ENCODE results near the gene SCGB1D1.
A peak's percentile ranks its signal among the peaks of the same experiment; 100 is the strongest.

Gene SCGB1D1, protein sequence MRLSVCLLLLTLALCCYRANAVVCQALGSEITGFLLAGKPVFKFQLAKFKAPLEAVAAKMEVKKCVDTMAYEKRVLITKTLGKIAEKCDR

DNA sequence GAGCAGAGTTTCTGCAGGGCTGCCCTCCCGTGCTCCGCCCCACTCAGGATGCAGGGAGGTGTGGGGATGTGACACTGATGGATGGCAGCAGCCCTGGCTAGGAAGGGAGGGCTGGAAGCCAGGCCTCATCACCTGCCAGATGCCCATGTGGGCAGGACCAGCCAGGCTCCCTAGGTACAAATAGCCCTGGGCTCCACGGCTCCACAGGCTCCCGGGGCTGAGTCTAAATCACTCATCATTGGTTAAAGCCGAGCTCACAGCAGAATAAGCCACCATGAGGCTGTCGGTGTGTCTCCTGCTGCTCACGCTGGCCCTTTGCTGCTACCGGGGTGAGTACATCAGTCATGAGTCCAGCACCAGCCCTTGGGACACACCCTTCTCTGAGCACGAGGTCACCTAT, at the start of gene SCGB1D1:
TSS of gene SCGB1D1 (plus strand) at position 206 of the 400 bp plus-strand sequence. CDS start at position 275, 69 bp downstream.
- no peak for DNase-seq (ENCODE audit: low spot score)

DNA sequence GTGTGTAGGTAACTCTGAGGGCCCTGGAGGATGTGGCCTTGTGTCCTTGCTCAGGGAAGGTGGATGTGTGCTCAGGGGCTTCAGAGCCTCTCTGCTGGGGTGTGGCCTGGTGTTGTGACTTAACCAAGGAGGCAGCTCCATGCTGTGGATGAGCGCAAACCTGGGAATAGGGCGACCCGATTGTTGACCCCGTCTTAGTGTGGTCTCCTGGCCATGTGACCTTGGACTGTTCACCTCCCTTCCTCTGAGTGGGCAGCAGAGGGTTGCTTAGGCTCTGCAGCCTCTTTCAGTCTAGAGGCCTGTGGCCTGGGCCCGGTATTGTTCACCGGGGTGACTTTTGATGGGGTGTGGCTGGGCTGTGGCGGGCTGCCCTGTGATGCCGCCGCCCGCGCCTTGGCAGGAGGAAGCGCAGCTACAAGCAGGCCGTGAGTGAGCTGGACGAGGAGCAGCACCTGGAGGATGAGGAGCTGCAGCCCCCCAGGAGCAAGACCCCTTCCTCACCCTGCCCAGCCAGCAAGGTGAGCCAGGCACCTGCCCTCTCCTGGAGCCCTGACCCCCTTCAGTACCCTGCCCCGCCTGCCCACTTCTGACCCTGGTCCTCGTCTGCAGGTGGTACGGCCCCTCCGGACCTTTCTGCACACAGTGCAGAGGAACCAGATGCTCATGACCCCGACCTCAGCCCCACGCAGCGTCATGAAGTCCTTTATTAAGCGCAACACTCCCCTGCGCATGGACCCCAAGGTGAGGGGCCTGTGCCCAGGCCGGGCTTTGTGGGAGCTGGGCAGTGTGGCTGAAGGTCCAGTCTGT, 49.5 kb upstream of the SCGB1D1 start:
- peak; percentile 18 for DNase-seq (ENCODE audit: low spot score)

DNA sequence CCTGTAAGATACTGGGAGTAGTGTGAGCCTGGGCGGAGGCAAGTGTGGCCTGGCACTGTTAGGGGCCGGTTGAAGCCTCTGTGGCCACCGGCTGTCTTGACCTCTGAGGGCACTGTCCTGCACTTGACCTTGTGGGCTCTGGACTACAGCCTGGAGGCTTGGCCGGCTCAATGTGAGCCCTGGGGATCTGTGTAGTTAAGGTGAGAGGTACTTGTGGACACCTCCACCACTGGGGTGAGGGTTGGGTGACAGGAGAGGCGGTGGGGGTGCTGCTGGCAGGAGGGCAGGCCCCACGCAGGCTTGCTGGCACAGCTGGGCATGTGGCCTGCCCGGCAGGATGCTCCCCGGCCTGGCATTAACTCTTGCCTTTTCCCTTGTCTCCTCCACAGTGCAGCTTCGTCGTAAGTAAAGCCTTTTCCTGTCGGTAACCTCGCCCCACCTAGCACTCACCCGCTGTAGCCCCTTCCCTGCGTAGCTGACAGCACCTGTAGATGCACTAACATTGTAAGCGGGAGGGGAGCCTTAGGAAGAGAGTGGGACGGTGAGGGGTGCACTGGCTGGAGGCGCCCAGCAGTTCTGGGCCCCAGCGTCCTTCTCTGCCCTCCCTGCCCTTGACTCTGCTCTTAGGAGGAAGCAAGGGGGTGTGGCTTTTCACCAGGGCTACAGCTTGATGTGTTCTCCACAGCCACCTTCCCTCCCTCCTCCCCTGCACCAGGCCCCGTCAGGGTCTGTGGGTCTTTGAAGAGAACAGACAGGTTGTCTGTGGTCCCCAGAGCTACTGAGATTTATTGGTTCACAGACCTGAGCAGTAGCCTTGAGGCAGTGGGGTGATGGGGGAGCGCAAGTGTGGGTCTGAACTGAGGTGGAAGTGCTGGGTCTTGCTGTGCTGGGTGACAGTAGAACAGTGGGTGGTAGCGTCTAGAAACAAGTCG, 48.6 kb upstream of the SCGB1D1 start:
- peak; percentile 12 for DNase-seq (ENCODE audit: low spot score)

DNA sequence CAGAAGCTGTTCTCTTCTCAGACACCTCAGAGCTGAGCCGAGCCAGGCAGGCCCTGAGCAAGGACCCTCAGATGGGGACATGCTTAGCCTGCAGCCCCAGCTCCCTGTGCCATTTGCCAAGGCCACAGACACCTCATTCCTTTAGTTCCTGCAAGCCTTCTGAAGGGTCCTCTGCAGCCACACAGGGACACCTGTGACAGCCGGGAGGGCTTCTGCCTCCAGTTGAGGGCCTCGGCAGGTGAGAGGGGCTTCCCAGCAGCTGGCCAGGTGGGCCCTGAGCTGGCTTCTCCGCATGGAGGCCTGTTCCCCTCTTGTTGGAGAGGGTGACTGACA, 48.0 kb upstream of the SCGB1D1 start:
- DNase-seq (ENCODE audit: low spot score) = no peak

DNA sequence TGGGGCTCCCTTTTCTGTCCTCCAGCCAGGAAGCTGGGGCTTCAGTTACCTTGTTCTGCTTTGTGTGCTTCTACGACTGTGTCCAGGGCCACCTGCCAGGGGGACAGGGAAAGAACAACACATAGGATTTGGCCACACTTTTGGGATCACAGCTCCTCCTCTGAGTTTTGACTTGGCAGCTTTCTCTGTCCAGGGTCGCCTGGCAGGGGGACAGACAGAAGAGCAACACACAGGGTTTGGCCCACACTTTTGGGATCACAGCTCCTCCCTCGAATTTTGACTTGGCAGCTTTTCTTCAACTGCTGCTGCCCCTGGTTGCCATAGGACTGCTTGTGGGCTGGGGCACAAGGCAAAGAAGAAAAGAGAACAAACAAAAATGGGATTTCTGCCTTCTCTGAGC, 47.1 kb upstream of the SCGB1D1 start:
- DNase-seq (ENCODE audit: low spot score) = no peak

DNA sequence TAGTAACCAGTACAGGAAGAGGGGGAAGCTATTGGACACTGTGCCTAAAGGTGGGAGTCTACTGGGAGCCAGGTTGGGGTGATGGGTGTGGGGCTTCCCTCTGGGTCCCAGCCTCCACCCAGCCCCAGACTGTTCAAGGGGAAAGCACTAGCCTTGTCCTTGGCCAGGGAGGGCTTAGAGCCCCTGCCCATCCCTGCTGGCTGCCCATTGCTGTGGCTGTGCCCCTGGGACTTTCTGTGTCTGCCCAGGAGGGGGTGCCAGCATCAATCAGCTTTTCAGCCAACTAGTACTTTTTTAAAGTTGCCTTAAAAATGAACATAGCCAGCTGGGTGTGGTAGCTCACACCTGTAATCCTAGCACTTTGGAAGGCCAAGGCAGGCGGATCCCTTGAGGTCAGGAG, 46.3 kb upstream of the SCGB1D1 start:
- no peak for DNase-seq (ENCODE audit: low spot score)

DNA sequence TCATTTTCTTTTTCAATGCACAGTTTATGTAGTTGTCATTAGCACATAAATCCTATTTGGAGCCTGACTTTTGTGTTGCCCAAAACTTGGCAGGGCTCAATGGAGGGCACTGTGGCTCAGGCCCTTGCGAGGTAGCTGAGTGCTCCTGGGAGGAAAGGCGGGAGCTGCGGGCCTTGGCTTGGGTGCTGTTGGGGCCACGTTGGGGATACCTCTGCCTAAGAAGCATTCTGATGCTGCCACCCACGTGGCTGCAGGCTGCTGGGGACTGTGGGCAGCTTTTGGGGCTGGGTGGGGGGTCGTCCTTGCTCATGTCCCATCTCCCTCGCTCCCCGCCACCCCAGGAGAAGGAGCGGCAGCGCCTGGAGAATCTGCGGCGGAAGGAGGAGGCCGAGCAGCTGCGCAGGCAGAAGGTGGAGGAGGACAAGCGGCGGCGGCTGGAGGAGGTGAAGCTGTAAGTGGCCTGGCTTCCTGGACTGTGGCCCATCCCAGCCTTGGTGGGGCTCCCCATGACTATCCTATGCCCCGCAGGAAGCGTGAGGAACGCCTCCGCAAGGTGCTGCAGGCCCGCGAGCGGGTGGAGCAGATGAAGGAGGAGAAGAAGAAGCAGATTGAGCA, 45.3 kb upstream of the SCGB1D1 start:
- DNase-seq (ENCODE audit: low spot score) = no peak

DNA sequence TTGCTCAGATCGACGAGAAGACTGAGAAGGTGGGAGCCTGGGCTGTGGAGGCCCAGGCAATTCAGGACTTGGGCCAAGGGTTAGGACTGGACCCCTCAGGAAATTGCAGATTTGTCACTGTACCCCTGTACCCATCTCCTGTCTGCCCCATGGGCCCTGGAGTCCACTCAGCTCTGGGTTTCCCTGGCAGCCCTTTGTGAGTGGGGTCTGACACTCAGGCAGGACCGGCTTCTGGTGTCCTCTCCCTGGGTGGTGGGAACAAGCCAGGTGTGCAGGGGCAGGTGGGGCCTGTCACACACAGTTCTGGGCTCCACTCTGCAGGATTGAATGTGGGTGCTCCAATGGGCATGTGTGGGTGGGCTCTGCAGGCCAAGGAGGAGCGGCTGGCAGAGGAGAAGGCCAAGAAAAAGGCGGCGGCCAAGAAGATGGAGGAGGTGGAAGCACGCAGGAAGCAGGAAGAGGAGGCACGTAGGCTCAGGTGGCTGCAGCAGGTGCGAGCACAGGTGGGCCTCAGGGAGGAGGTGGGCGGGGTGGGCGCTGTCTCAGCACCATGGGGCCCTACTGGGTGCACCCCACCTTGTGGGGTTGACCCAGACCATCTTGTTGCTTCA, 44.6 kb upstream of the SCGB1D1 start:
- DNase-seq (ENCODE audit: low spot score) = no peak

DNA sequence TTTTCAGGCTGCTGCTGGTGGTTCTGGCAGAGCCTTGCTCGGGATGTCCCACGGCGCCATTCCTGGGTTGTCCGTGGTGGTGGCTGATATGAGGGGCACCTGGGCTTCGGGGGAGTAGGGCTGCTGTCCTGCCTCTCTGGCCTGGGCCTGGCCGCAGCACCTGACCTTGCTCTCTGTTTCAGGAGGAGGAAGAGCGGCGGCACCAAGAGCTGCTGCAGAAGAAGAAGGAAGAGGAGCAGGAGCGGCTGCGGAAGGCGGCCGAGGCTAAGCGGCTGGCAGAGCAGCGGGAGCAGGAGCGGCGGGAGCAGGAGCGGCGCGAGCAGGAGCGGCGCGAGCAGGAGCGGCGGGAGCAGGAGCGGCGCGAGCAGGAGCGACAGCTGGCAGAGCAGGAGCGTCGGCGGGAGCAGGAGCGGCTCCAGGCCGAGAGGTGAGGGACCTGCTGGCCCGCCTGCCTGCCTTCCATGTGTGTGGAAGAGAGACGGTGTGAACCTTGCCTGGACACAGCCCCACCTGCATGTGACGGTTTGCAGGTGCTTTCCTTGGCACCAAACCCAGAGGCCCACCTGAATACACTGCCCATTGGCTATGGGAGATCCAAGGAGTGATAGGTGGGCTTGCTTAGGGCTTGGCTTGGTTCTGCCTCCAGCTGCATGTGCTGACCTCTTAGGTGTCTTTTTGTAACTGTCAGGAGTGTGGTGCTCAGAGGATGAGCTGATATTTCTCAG, 43.4 kb upstream of the SCGB1D1 start:
- no peak for DNase-seq (ENCODE audit: low spot score)

DNA sequence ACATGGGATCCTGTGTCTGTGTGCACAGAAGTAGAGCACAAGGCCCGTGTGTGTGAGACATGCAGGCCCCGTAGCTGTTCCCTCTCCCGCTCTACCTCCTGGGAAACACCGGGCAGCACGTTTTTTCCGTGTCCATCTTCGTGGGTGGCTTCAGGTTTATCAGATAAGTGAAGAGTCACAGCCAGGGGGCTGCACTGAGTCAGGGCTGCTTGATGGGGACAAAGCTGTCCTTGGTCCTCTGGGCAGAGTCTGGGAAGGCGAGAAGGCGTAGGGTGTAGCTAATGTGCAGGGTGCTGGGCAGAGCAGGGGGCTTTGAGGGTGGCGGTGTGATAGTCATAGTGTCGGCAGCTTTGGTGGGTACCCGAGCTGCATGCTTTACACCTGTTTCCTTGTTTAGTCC, 42.5 kb upstream of the SCGB1D1 start:
- DNase-seq (ENCODE audit: low spot score) = no peak

DNA sequence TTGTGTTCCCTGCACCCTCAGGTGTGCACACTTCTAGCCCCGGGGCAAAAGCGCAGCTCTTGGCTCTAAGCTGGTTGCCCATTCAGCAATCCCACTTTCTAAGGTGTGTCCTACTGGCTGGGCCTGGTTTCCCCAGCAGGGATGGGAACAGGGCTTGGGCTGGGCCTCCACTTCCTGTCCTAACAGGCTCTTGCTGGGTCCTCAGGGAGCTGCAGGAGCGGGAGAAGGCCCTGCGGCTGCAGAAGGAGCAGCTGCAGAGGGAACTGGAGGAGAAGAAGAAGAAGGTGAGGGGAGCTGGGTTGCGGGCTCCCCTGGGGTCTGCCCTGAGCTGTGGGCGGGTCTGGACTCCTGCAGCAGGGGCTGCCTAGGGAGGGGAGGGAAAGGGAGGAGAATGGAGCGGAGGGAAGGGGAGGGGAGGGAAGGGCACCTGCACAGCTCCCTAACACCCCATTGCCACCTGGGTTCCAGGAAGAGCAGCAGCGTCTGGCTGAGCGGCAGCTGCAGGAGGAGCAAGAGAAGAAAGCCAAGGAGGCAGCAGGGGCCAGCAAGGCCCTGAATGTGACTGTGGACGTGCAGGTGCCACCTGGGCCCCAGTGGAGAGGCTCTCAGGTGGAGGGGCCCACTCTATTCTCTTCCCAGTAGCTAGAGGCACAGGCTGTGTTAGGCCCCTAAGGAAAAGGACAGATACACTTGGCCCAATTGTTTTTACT, 41.6 kb upstream of the SCGB1D1 start:
- DNase-seq (ENCODE audit: low spot score) = peak; percentile 21

DNA sequence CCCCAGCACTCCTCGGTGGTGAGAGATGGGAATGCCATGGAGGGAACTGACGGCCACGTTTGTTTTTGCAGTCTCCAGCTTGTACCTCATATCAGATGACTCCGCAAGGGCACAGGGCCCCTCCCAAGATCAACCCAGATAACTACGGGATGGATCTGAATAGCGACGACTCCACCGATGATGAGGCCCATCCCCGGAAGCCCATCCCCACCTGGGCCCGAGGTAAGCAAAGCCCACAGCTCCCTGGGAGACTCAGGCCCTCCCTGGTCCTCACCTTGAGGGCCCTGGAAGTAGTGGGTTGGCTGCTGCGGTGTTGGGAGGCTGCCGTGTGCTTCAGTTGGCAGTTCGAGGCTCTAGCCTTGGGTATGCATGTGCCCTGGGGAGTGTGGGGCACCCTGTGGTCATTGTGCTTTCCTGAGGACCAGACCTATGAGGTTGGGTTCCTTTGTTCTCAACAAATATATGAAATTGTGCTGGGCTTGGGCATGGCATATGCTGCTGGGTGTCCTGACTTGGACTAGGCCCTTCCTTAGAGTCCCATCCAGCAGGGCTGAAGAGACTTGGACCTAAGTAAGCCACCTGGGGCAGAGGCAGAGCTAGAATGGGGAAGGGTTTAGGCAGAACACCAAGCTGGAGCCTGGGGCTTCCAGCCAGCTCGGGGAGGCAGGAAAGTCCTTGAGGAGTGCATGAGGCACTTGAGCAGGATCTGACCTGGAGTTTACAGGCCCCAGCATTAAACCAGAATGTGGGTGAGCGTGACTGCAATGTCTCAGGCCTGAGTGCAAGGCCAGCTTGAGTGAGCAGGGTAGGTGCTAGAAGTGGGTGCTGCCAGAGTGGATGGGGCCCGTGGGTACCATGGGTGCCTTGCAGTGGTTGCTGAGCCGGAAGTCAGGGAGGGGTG, 39.8 kb upstream of the SCGB1D1 start:
- no peak for DNase-seq (ENCODE audit: low spot score)

DNA sequence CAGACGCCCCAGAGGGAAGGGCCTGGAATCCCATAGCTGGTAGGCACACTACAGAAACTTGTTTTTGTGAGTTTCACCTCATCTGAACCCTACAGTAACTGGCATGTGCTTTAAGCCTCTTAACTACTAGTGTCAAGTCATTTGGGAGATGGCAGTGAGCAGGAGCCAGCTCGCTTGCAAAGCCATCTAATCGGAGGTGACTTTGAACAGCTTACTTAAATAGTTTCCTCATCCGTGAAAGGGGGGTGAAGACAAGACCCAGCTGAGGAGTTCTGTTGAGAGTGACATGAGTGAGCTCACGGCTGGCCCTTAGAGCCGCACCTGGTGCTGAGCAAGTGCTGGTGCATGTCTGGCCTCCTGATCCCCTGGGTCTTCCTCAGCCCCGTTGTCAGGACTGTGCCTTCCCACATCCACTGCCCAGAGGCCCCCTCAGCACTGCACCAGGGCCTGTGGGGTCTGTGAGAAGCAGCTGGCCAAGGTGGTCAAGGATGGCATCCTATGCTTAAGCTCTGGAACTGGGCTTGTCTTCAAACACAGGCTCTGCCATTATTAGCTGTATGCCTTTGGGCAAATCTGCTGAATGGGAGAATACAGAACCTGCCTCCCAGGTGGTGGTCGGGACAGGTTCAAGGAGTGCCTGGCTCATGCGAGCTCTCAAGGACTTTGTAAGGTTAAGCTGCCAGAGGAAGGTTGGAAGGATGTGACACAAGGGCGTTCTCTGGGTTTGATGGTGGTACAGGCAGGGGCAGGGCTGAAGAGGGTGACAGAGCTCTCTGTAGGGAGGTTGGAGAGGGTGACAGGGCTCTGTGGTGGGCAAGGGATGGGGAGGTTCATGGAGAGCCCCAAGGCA, 38.9 kb upstream of the SCGB1D1 start:
- peak; percentile 80 for DNase-seq (ENCODE audit: low spot score)

DNA sequence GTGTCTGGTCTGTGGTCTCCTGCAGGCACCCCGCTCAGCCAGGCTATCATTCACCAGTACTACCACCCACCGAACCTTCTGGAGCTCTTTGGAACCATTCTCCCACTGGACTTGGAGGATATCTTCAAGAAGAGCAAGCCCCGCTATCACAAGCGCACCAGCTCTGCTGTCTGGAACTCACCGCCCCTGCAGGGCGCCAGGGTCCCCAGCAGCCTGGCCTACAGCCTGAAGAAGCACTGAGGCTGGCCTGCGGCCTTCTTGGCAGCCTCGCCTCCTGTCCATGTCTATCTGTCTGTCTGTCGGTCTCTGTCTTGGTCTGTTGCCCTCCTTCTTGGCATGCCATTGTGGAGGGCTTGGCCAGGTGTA, 38.3 kb upstream of the SCGB1D1 start:
- peak; percentile 10 for DNase-seq (ENCODE audit: low spot score)

DNA sequence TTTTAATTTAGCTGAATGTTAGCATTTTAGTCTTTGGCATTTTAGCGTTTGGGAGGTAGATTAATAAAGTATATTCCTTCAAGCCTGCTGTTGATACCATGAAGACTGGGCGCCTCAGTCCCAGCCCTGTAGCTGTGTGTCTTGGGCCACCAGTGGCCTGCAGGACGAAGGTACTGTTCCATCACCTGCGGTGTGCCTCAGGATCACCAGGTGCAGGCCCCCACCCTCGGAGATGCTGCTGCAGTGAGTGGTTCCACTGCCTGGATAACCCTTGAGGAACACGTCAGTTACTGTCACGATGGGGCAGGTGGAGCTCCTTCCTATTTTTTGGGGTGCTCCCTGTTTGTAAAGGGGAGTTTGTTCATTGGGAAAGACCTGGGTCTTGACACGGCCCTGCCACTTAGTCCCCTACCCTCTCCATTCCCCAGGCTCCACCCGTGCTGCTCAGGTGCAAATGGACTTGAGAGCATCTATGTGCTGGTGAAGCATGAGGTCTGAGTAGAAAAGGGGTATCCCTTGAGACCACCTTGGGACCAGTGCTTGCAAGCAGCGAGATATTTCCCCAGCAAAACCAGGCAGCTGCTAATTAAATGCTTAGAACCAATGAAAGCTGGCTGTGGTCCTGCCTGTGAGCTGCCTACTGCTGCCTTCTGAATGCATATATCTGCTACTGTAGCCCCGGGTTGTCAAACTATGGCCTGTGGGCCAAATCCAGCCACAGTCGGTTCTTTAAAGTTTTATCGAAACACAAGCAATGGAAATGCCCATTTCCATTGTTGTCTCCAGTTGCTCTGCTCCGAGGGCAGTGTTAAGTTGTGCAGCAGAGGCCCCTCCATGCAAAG, 37.5 kb upstream of the SCGB1D1 start:
- no peak for DNase-seq (ENCODE audit: low spot score)

DNA sequence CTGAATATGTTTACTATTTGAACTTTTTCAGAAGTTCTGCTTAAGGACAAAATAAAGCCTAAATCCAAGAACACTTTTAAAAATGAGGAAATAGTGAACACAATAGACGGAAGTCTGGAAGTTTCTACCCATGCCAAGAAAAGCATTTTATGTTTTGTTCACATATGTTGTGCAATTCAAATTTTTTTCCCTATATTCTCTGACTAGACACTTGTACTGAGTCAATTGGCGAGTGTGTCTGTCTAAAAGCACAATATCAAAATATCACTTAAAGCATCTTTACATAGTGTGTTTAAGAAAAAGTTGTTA, 37.0 kb upstream of the SCGB1D1 start:
- DNase-seq (ENCODE audit: low spot score) = no peak

DNA sequence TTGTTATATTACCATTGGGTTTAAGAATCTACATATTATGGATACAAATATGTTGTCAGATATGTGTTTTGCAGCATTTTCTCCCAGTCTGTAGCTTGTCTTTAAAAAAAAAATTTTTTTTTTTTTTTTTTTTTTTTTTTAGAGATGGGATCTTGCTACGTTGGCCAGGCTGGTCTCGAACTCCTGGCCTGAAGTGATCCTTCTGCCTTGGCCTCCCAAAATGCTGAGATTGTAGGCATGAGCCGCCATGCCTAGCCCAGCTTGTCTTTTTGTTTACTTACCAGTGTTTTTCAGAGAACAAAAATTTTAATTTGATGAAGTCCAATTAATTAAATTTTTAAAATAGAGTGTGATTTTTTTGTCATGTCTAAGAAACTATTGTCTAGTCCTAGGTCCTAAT, 36.4 kb upstream of the SCGB1D1 start:
- DNase-seq (ENCODE audit: low spot score) = no peak

DNA sequence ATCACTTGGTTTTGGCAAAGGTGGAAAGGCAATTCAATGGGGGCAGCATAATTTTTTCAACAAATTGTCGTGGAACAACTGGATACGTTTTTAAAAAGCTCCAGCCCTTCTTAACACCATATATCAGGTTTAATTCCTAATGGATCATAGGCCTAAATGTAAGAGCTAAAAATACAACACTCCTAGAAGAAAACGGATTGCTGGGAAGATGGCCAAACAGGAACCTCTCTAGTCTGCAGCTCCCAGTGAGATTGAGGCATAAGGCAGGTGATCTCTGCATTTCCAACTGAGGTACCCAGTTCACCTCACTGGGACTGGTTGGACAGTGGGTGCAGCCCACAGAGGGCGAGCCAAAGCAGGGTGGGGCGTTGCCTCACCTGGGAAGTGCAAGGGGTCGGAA, 32.4 kb upstream of the SCGB1D1 start:
- DNase-seq (ENCODE audit: low spot score) = no peak

All from D341Med (cell line).